GM12873 (cell line): ENCODE results near the gene TP53AIP1.

Experiments
- CTCF ChIP-seq: IDR thresholded peaks from 2 replicates; pipeline ENCODE4 v1.5.1; 2012; ENCODE audit warnings: low read depth, mild to moderate bottlenecking, moderate library complexity, low read length, control low read depth; ENCODE audit not compliant: insufficient read depth; ENCODE audit errors: missing control alignments

TP53AIP1 gene

GRCh38 chr11:128893578-128894285 is 48.9 kb downstream of the TP53AIP1 start:
- no peak for TF ChIP-seq CTCF

GRCh38 chr11:128892866-128893565 is 49.7 kb downstream of the TP53AIP1 start:
- no peak for TF ChIP-seq CTCF

- TF ChIP-seq CTCF: no peak
These were observed 50.7 kb downstream of the TP53AIP1 start for GRCh38 chr11:128891913-128892398.

- no peak for TF ChIP-seq CTCF
These were observed 51.9 kb downstream of the TP53AIP1 start, which contains the start of gene KCNJ5 for GRCh38 chr11:128890543-128891368. KCNJ5 (plus strand) TSS chr11:128891356; CDS start chr11:128911274, 19,918 bp downstream.

- no peak for TF ChIP-seq CTCF
These were observed 52.5 kb downstream of the TP53AIP1 start for GRCh38 chr11:128890216-128890542.

- TF ChIP-seq CTCF: no peak
These were observed 52.9 kb downstream of the TP53AIP1 start for GRCh38 chr11:128889657-128890213.
